Activated CD4-positive, CD25-positive, alpha-beta regulatory T cell treated with anti-CD3 and anti-CD28 coated beads, Interleukin-2, amount 50 U/mL, for 24 hours (primary cell): ENCODE data around the gene PXMP2.
"Not testable (repeated sequence)": the region's sequence is repeated elsewhere in the genome, so short reads cannot be mapped to it uniquely, and the experiment has no call there.

ENCODE experiments used
- ATAC-seq, 2 donors: fragments of 150-1000 bp; cut with Tn5 transposase; one replicate each; pipeline ENCODE4 v1.10.0; 2021; ENCODE audit warnings: mild to moderate bottlenecking in 1 of 2, moderate library complexity in 1 of 2

Gene PXMP2

DNA sequence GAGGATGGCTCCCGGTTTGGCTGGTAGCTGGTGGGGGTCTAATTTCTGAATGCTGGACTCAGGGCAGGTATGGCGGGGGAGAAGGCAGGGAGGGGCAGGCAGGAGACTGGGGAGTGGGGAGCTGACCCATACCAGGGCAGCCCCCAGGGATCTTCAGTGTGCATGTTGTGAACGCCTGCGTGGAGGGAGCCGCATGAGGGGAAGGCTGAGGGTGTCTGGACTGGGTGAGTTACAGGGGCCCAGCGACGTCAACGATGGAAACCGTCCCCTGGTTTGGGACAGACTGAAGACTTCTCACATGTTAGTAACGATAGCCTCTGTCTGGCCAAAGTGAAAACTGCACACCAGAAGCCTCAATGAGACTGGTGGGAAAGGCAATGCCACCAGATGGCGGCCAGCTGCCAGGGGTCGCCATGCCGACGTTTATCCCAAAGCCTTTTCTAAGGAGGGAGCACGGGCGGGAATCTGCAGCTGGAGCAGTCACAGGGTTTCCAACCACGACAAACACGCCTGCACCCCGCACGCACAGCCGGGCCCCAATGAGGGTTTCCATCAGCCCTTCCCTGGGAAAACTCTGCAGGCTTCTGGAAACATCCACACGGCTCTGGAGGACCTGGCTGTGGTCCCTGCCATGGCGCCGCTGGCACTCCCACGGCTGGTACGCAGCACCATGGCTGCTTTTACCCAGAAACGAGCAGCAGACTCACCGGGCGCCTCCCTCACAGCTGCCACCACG, 37.3 kb downstream of the PXMP2 start:
- ATAC-seq, result no peak

DNA sequence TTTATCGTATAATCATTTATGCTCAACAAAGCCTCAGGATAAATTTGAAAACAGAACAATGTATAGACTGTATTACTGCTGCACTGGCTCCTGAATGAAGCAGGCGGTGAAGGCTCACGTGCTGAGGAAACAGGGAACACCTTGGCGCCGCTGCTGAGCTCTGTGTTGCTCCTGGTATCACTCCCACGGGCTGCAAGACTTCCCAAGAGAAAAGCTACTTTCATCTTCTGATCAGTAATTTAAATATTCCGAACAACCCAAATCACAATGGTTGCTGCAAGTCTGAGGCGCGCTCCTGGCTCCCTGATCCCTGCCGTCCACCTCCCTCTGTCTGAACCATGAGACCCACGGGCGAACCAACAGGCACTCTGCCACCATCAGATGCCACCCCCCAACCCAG, 39.0 kb downstream of the PXMP2 start:
- no peak for ATAC-seq

- no peak for ATAC-seq
Measured at GRCh38 chr12:132727091-132727794, 39.9 kb downstream of the PXMP2 start.

GRCh38 chr12:132728502-132728901, 41.1 kb downstream of the PXMP2 start:
- no peak for ATAC-seq

DNA sequence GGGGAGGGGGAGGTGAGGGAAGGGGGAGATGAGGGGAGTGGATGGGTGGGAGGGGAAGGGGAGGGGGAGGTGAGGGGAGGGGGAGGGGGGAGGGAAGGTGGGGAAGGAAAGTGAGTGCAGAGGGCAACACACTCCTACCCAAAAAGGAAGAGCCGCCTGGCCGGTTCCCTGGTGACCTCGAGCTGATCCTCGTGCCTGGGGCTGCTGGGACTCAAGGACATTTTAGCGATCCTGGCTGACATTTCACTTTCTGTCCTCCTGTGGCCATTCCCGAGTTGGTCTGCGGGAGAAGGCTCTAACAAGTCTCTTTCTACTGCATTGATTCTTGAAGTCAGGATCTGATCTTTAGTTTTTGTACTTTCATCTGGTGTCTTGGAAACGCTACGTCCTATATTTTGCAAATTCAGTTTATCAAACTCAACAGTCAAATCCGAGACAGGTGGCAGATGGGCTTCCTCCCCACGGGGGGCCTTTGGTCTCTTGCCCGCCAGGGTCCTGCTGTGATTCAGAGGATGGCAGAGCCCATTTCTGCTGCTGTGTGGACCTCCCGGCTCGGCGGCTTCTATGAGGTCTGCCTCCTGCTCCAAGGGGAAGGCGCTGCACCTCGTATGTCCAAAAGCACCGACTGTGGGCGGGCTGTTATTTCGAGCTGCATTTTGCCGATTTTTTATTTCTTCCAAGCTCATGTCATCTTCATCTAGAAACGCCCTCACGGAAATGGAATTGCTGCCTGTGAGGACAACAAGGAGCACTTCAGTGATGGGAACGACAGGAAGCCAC, 42.3 kb downstream of the PXMP2 start:
- ATAC-seq, result no peak

GRCh38 chr12:132730353-132730752, 43.0 kb downstream of the PXMP2 start:
- ATAC-seq, result no peak

DNA sequence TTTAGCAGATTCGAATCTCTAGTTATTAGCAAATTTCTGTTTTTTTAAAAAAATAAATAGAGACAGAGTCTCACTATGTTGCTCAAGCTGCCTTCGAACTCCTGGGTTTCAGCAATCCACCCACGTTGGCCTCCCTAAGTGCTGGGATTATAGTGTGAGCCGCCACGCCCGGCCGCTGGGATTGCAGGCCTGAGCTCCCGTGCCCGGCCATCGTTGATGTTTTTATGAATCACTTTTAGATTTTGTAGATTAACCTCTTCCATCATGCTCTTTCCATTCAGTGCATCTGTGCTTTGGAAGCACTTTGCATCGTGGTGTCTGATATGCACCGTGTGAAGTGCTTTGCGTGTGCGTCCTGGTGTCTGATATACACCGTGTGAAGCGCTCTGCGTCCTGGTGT, 44.2 kb downstream of the PXMP2 start:
- ATAC-seq, result no peak

GRCh38 chr12:132734206-132734605, 46.8 kb downstream of the PXMP2 start:
- ATAC-seq, result no peak

GRCh38 chr12:132735496-132735895, 48.1 kb downstream of the PXMP2 start:
- no peak for ATAC-seq

- ATAC-seq, result no peak
Measured at GRCh38 chr12:132736378-132736777, 49.0 kb downstream of the PXMP2 start.

DNA sequence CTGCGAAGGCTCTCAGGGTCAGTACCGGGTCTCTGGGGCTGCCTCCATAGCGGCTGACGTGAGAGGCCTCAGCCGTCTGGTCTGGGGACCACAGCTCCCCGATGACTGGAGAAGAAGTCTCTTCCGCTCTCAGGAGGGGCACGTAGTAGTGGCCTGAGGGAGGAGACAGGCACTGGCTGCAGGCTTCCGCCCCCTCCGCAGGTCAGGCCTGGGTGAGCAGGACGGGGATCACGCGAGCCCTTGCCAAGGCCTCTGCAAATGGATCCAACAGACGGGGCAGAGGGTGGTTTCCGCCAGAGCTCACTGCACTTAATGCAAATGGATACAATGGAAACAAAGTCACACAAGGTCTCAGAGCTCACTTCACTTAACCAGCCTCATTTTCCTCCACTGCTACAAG, 49.5 kb downstream of the PXMP2 start:
- no peak for ATAC-seq

GRCh38 chr12:132739600-132740312, 52.4 kb downstream of the PXMP2 start:
- no peak for ATAC-seq

DNA sequence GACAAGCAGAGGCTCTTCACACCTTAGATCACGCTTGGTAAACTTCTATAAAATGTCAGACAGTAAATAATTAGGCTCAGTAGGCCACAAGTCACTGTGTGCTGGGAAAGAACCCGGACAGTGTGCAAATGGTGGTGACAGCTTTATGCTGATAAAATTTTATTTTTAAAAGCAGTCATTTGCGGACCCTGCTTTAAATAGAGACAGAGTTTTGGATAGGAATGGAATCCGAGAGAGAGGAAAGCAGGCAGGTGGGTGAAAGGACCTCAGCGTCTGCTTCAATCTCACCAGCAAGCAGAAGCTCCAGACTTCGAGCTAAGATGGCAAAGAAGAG, 52.9 kb downstream of the PXMP2 start:
- no peak for ATAC-seq

DNA sequence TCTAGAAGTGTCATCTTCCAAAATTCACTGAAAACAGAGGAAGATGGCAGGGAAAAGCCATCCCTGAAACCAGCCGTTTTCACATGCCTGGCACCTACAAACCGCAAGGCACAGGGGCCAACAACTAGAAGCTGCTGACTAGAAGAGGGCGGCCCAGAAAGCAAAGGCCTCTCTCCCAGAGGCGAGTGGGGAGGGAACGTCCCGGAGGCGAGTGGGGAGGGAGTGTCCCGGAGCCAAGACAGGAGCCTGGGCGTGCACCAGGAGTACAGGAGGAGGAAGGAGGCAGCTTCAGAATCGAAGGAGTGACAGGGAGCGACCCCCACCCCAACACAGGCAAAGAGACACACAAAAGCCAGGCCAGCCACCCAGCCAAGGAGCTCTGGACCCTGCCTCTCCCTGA, 53.3 kb downstream of the PXMP2 start:
- no peak for ATAC-seq

DNA sequence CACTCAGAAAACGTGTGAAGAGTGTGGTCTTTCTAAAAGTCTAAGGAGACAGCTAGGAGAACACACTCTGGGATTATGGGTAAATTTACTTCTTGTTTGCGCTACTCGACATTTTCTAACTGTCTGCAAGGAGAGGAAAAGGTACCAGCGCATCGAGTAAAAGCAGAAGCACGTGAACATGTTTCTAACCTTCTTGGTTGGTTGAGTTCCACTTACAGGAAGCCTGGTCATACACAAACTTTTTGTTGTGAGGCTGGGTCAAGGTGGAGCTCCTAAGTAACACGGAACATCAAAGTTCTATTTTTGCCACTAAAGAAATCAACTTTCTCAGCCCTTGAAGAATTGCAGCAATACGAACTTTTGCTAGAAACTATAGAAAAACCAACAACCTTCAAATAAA, 54.2 kb downstream of the PXMP2 start:
- no peak for ATAC-seq

- ATAC-seq, result no peak
Measured at GRCh38 chr12:132743831-132744230, 56.4 kb downstream of the PXMP2 start.

DNA sequence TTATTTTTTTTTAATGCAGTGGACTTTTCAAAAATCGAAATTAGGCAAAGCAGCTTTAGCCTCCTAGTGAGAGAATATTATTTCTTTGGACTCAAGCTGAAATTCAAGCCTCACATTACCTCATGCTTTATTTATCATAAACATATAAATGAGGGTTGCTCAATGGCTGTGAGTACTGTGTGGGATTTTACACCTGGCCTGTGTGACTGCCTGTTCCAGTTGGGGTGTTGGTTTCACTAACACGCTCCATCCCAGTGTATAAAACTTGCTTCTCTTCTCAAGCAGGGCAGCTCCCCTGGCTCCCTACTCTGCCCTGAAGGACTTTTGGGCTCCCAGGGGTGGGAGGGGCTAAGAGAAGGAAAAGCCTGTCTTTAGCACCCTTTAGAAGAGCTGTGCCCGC, 59.2 kb downstream of the PXMP2 start:
- no peak for ATAC-seq

- ATAC-seq, result no peak
Measured at GRCh38 chr12:132747395-132747794, 60.0 kb downstream of the PXMP2 start.

- ATAC-seq, result no peak
Measured at GRCh38 chr12:132747896-132748295, 60.5 kb downstream of the PXMP2 start.

- no peak for ATAC-seq
Measured at GRCh38 chr12:132748319-132748718, 60.9 kb downstream of the PXMP2 start.

GRCh38 chr12:132753670-132754069, 66.3 kb downstream of the PXMP2 start:
- ATAC-seq, result not testable (repeated sequence)

DNA sequence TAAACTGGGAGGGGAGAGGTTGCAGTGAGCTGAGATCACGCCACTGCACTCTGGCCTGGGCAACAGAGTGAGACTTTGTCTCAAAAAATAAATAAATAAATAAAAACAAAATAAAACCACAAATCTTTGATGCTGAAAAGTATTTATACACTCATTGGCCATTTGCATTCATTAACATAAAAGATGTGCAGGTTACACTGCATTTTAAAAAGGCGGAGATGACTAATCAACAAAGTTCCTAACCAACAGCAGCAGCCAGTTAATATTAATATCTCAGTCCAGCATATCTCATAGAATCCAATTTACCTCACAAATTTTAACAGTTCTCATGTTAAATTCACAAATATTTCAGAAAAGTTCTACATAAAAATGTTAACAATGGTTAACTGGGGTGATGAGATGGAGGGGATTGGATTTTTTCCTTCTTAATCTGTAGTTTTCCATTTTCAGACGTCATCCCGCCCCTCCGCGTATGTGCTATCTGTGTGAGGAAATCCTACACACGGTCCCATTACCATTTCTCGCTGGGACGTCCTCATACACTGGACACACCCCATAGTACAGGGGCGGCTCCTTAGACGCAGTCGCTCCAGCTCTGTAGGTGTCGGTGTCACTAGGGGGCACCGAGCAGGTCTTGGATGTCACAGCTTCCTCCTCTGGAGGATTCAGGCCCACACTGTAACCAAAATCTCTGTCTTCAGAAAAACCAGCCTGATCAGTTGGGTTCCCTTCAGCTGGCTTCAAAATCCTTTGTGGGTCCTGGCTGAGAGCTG, 67.0 kb downstream of the PXMP2 start:
- no peak for ATAC-seq
